Activated T-cell treated with anti-CD3 and anti-CD28 coated beads, Interleukin-2, amount 50 U/mL, for 4 hours (primary cell): ENCODE data around the gene GLIPR1L1. TPM values are rescaled to one million over a fixed set of nuclear protein-coding genes. Genes with fewer than 3 reads are reported as not detected.
"Not testable (repeated sequence)": the region's sequence is repeated elsewhere in the genome, so short reads cannot be mapped to it uniquely, and the experiment has no call there.

Experiments
- ATAC-seq, 2 donors: fragments of 200-7000 bp; cut with Tn5 transposase; one replicate each; pipeline ENCODE4 v1.10.0; 2021
- DNase-seq: peaks from one replicate; pipeline ENCODE4 v3.0.0-alpha.2; 2020
- H3K27me3 Mint-ChIP-seq: one replicate; pipeline ENCODE4 v1.8.0; 2021; ENCODE audit warnings: low read depth, mixed read lengths
- H3K36me3 Mint-ChIP-seq: one replicate; pipeline ENCODE4 v1.8.0; 2022; ENCODE audit warnings: mixed read lengths; ENCODE audit not compliant: insufficient read depth
- H3K4me1 Mint-ChIP-seq: one replicate; pipeline ENCODE4 v1.8.0; 2021; ENCODE audit warnings: low read depth, mixed read lengths
- H3K4me3 Mint-ChIP-seq: one replicate; pipeline ENCODE4 v1.8.0; 2021; ENCODE audit warnings: mild to moderate bottlenecking, moderate library complexity, mixed read lengths
- H3K9me3 Mint-ChIP-seq: one replicate; pipeline ENCODE4 v1.8.0; 2021; ENCODE audit warnings: mixed read lengths
- total RNA-seq, 3 donors: library from RNA; stranded (reverse); gene quantifications; one replicate each; pipeline ENCODE4 v1.2.1, GENCODE V29; 2021

GLIPR1L1 gene
- total RNA-seq, 3 donors from 2014 or later = not detected

- ATAC-seq (no peak), DNase-seq (no peak)
- no peaks in the 10 kb centered on the region for H3K9me3 Mint-ChIP-seq
- H3K4me3 Mint-ChIP-seq = no peak overlapping the region
- no peaks in the 10 kb centered on the region for H3K36me3 Mint-ChIP-seq
- peaks cover 24% of the 10 kb centered on the region for H3K27me3 Mint-ChIP-seq
- peaks cover 5% of the 10 kb centered on the region for H3K4me1 Mint-ChIP-seq
These were observed 6.8 kb upstream of the GLIPR1L1 start for GRCh38 chr12:75327642-75328041.

- peaks cover 31% of the 10 kb centered on the region for H3K27me3 Mint-ChIP-seq
These were observed 4.3 kb upstream of the GLIPR1L1 start, which contains the start of gene CAPS2 for GRCh38 chr12:75329918-75330826. TSS of gene CAPS2 (minus strand) at chr12:75330324. CDS start at chr12:75326498, 3,826 bp downstream.

GRCh38 chr12:75337905-75338304 is 3.4 kb downstream of the GLIPR1L1 start:
- Mint-ChIP-seq H3K9me3 (no peaks in the 10 kb centered on the region), H3K4me1 (peaks cover 16% of the 10 kb centered on the region), H3K4me3 (no peak overlapping the region), H3K27me3 (peaks cover 12% of the 10 kb centered on the region), H3K36me3 (no peaks in the 10 kb centered on the region)
- no peak for DNase-seq
- ATAC-seq = peak in 1 of 2 donors; percentile 20

More at GRCh38 chr12:75329918-75330826, 4.3 kb upstream of the GLIPR1L1 start, which contains the start of gene CAPS2:
- Mint-ChIP-seq H3K9me3 (no peaks in the 10 kb centered on the region), H3K36me3 (no peaks in the 10 kb centered on the region), H3K4me3 (peak within 1 kb of the TSS; percentile 84), H3K4me1 (peaks cover 15% of the 10 kb centered on the region)
- DNase-seq = peak; percentile 35
- ATAC-seq = peak; percentile 83 to 91

- H3K27me3 Mint-ChIP-seq = peaks cover 2% of the 10 kb centered on the region
- peaks cover 8% of the 10 kb centered on the region for H3K4me1 Mint-ChIP-seq
- no peaks in the 10 kb centered on the region for H3K36me3 Mint-ChIP-seq
- no peak overlapping the region for H3K4me3 Mint-ChIP-seq
- H3K9me3 Mint-ChIP-seq = no peaks in the 10 kb centered on the region
- no peak for DNase-seq
- no peak for ATAC-seq
These were observed 7.4 kb downstream of the GLIPR1L1 start for GRCh38 chr12:75341873-75342272.

GRCh38 chr12:75345531-75345930 is 11.1 kb downstream of the GLIPR1L1 start:
- H3K36me3 Mint-ChIP-seq = no peaks in the 10 kb centered on the region
- DNase-seq (no peak), ATAC-seq (no peak)
- H3K27me3 Mint-ChIP-seq = peaks cover 2% of the 10 kb centered on the region
- H3K9me3 Mint-ChIP-seq = no peaks in the 10 kb centered on the region
- H3K4me1 Mint-ChIP-seq = peaks cover 2% of the 10 kb centered on the region
- H3K4me3 Mint-ChIP-seq = no peak overlapping the region

- DNase-seq, H3K9me3 Mint-ChIP-seq: not testable (repeated sequence)
These were observed 11.7 kb downstream of the GLIPR1L1 start for GRCh38 chr12:75346215-75346614.

GRCh38 chr12:75349946-75350345 is 15.5 kb downstream of the GLIPR1L1 start:
- DNase-seq = no peak
- H3K4me1 Mint-ChIP-seq = peaks cover 2% of the 10 kb centered on the region
- peaks cover 8% of the 10 kb centered on the region for H3K36me3 Mint-ChIP-seq
- ATAC-seq = no peak
- H3K9me3 Mint-ChIP-seq = peaks cover 9% of the 10 kb centered on the region
- H3K27me3 Mint-ChIP-seq = no peaks in the 10 kb centered on the region
- no peak overlapping the region for H3K4me3 Mint-ChIP-seq

More at GRCh38 chr12:75346215-75346614, 11.7 kb downstream of the GLIPR1L1 start:
- ATAC-seq = peak; percentile 77 to 83
- not testable (repeated sequence) for H3K4me1 Mint-ChIP-seq, H3K4me3 Mint-ChIP-seq, H3K27me3 Mint-ChIP-seq, H3K36me3 Mint-ChIP-seq

GRCh38 chr12:75350413-75350812 is 15.9 kb downstream of the GLIPR1L1 start:
- H3K9me3 Mint-ChIP-seq = peaks cover 14% of the 10 kb centered on the region
- H3K36me3 Mint-ChIP-seq = peaks cover 8% of the 10 kb centered on the region
- ATAC-seq (no peak), DNase-seq (no peak)
- H3K27me3 Mint-ChIP-seq = no peaks in the 10 kb centered on the region
- no peak overlapping the region for H3K4me3 Mint-ChIP-seq
- peaks cover 2% of the 10 kb centered on the region for H3K4me1 Mint-ChIP-seq

- ATAC-seq (no peak), DNase-seq (no peak)
- Mint-ChIP-seq H3K27me3 (no peaks in the 10 kb centered on the region), H3K9me3 (peaks cover 14% of the 10 kb centered on the region), H3K4me1 (no peaks in the 10 kb centered on the region), H3K36me3 (peaks cover 8% of the 10 kb centered on the region), H3K4me3 (no peak overlapping the region)
These were observed 19.5 kb downstream of the GLIPR1L1 start for GRCh38 chr12:75354011-75354410.

GRCh38 chr12:75360920-75361319 is 26.4 kb downstream of the GLIPR1L1 start:
- Mint-ChIP-seq H3K36me3 (no peaks in the 10 kb centered on the region), H3K4me3 (no peak overlapping the region), H3K27me3 (no peaks in the 10 kb centered on the region), H3K4me1 (no peaks in the 10 kb centered on the region), H3K9me3 (peaks cover 10% of the 10 kb centered on the region)
- DNase-seq (no peak), ATAC-seq (no peak)

GRCh38 chr12:75361408-75361807 is 26.9 kb downstream of the GLIPR1L1 start:
- Mint-ChIP-seq H3K36me3 (no peaks in the 10 kb centered on the region), H3K4me1 (no peaks in the 10 kb centered on the region), H3K9me3 (peaks cover 10% of the 10 kb centered on the region), H3K27me3 (no peaks in the 10 kb centered on the region), H3K4me3 (no peak overlapping the region)
- DNase-seq = no peak
- ATAC-seq = no peak

GRCh38 chr12:75364919-75365318 is 30.4 kb downstream of the GLIPR1L1 start:
- Mint-ChIP-seq H3K4me1 (no peaks in the 10 kb centered on the region), H3K9me3 (peaks cover 6% of the 10 kb centered on the region), H3K27me3 (no peaks in the 10 kb centered on the region), H3K4me3 (no peak overlapping the region), H3K36me3 (no peaks in the 10 kb centered on the region)
- ATAC-seq (no peak), DNase-seq (no peak)

- DNase-seq (no peak), ATAC-seq (no peak)
- no peaks in the 10 kb centered on the region for H3K27me3 Mint-ChIP-seq
- H3K36me3 Mint-ChIP-seq = no peaks in the 10 kb centered on the region
- no peaks in the 10 kb centered on the region for H3K9me3 Mint-ChIP-seq
- no peak overlapping the region for H3K4me3 Mint-ChIP-seq
- no peaks in the 10 kb centered on the region for H3K4me1 Mint-ChIP-seq
These were observed 32.2 kb downstream of the GLIPR1L1 start for GRCh38 chr12:75366629-75367028.

- Mint-ChIP-seq H3K27me3 (no peaks in the 10 kb centered on the region), H3K9me3 (no peaks in the 10 kb centered on the region), H3K36me3 (peaks cover 3% of the 10 kb centered on the region), H3K4me1 (no peaks in the 10 kb centered on the region), H3K4me3 (no peak overlapping the region)
- ATAC-seq (no peak), DNase-seq (no peak)
These were observed 40.5 kb downstream of the GLIPR1L1 start for GRCh38 chr12:75374971-75375370.

- Mint-ChIP-seq H3K9me3 (no peaks in the 10 kb centered on the region), H3K4me3 (no peak overlapping the region), H3K27me3 (no peaks in the 10 kb centered on the region), H3K4me1 (no peaks in the 10 kb centered on the region), H3K36me3 (peaks cover under 1% of the 10 kb centered on the region)
- DNase-seq = no peak
- ATAC-seq = no peak
These were observed 43.9 kb downstream of the GLIPR1L1 start for GRCh38 chr12:75378354-75378753.
